GM12872 (cell line): ENCODE data around the gene TYMS.

Experiments
- TF ChIP-seq, protein P1 (sequence below): IDR thresholded peaks from 3 replicates; pipeline ENCODE4 v1.5.1; 2011; ENCODE audit warnings: low read depth, mild to moderate bottlenecking, low read length, moderate library complexity; ENCODE audit not compliant: insufficient read depth

Gene TYMS

GRCh38 chr18:671405-671804 lies 14.0 kb downstream of the TYMS start:
- TF ChIP-seq, protein P1, sequence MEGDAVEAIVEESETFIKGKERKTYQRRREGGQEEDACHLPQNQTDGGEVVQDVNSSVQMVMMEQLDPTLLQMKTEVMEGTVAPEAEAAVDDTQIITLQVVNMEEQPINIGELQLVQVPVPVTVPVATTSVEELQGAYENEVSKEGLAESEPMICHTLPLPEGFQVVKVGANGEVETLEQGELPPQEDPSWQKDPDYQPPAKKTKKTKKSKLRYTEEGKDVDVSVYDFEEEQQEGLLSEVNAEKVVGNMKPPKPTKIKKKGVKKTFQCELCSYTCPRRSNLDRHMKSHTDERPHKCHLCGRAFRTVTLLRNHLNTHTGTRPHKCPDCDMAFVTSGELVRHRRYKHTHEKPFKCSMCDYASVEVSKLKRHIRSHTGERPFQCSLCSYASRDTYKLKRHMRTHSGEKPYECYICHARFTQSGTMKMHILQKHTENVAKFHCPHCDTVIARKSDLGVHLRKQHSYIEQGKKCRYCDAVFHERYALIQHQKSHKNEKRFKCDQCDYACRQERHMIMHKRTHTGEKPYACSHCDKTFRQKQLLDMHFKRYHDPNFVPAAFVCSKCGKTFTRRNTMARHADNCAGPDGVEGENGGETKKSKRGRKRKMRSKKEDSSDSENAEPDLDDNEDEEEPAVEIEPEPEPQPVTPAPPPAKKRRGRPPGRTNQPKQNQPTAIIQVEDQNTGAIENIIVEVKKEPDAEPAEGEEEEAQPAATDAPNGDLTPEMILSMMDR, result no peak

DNA sequence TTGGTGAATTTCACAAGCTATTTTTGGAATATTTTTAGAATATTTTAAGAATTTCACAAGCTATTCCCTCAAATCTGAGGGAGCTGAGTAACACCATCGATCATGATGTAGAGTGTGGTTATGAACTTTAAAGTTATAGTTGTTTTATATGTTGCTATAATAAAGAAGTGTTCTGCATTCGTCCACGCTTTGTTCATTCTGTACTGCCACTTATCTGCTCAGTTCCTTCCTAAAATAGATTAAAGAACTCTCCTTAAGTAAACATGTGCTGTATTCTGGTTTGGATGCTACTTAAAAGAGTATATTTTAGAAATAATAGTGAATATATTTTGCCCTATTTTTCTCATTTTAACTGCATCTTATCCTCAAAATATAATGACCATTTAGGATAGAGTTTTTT lies 15.9 kb downstream of the TYMS start:
- TF ChIP-seq, protein P1, result no peak

- TF ChIP-seq, protein P1, result no peak
Observed at GRCh38 chr18:673769-674168, 16.3 kb downstream of the TYMS start.

- TF ChIP-seq, protein P1, result no peak
Observed at GRCh38 chr18:675307-675706, 17.9 kb downstream of the TYMS start.

- TF ChIP-seq, protein P1, result no peak
Observed at GRCh38 chr18:676069-676468, 18.6 kb downstream of the TYMS start.

DNA sequence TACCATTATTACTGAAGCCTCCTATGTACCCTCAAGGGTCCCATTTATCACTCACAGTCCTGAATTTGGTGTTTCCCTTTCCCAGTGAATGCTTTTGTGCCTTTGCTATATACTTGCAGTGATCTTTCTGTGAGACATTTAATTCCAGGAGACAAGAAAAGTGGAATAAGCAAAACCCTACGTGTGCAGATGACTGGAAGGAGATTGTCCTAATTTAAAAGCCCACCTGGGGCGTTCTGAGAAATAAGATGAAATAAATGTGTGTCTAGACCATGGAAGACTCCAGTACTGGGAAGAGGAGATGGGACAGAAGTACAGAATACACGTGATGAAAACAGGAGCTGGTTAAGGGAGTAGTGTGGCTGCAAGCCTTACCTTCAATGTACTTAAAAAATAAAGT lies 19.3 kb downstream of the TYMS start:
- TF ChIP-seq, protein P1, result no peak

GRCh38 chr18:677145-677544 lies 19.7 kb downstream of the TYMS start:
- TF ChIP-seq, protein P1, result no peak

DNA sequence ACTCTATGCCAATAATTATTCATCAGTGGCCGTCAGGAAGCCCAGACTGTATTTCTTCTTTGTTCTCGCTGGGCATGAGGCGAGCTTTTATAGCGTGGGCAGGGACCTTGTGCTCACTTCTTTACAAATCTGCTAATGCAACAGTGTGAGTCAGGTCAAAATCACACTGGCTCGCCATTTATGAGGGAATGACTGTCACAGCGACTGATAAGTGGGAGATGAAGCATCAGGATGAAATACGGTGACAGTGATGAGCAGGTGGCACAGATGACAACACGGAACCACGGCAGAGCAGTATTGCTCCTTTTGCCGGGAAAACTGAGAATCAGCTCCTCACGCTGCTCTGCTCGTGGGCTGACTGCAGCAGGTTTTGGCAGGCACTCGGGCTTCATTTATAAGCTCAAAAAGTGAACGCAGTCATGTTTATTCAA lies 20.5 kb downstream of the TYMS start:
- TF ChIP-seq, protein P1, result no peak
